ENCODE data around the gene S100A14.
A peak's percentile ranks its signal among the peaks of the same experiment; 100 is the strongest.

The S100A14 gene

GRCh38 chr1:153626904-153627714, 11.0 kb upstream of the S100A14 start, which contains the start of gene S100A13:
TSS of gene S100A13 (minus strand) at chr1:153627505. CDS start at chr1:153626472, 1,033 bp downstream.
- Histone ChIP-seq H3K4me1 (ENCODE audit: low read length) (peaks cover 34% of the 10 kb centered on the region), H3K27me3 (ENCODE audit: low read depth, low read length) (no peaks in the 10 kb centered on the region), H2AFZ (ENCODE audit: low read depth, low read length) (peak within 1 kb of the TSS; percentile 49), H3K9me3 (ENCODE audit: insufficient read depth, low read length) (no peaks in the 10 kb centered on the region), H3K36me3 (replicated peaks; ENCODE audit: low read depth, low read length) (peaks cover 4% of the 10 kb centered on the region), H3K4me2 (ENCODE audit: low read length) (peak within 1 kb of the TSS; percentile 81), H3K9ac (ENCODE audit: low read length) (peak within 1 kb of the TSS; percentile 69), H3K4me3 (ENCODE audit: low read length) (peak within 1 kb of the TSS; percentile 75), H3K27ac (ENCODE audit: low read length) (peak within 1 kb of the TSS; percentile 5; the same call in 1 of the 2 replicates), H3K79me2 (ENCODE audit: low read length) (no peaks in the 10 kb centered on the region), H4K20me1 (ENCODE audit: insufficient read depth, low read length) (no peaks in the 10 kb centered on the region)
- TF ChIP-seq, protein P1, sequence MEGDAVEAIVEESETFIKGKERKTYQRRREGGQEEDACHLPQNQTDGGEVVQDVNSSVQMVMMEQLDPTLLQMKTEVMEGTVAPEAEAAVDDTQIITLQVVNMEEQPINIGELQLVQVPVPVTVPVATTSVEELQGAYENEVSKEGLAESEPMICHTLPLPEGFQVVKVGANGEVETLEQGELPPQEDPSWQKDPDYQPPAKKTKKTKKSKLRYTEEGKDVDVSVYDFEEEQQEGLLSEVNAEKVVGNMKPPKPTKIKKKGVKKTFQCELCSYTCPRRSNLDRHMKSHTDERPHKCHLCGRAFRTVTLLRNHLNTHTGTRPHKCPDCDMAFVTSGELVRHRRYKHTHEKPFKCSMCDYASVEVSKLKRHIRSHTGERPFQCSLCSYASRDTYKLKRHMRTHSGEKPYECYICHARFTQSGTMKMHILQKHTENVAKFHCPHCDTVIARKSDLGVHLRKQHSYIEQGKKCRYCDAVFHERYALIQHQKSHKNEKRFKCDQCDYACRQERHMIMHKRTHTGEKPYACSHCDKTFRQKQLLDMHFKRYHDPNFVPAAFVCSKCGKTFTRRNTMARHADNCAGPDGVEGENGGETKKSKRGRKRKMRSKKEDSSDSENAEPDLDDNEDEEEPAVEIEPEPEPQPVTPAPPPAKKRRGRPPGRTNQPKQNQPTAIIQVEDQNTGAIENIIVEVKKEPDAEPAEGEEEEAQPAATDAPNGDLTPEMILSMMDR (IDR thresholded peaks at IDR 0.05; ENCODE audit: low read depth, low read length), result 0 out of 2 replicates have a peak, but pooled peaks have one; percentile 96
- no peak for TF ChIP-seq EZH2phosphoT487 (IDR thresholded peaks at IDR 0.05; ENCODE audit: low read depth)

GRCh38 chr1:153626477-153626903, 10.4 kb upstream of the S100A14 start:
- Histone ChIP-seq H3K9ac (ENCODE audit: low read length) (peak overlapping the region; percentile 69), H3K79me2 (ENCODE audit: low read length) (no peaks in the 10 kb centered on the region), H3K27me3 (ENCODE audit: low read depth, low read length) (no peaks in the 10 kb centered on the region), H3K4me2 (ENCODE audit: low read length) (peak overlapping the region; percentile 81), H4K20me1 (ENCODE audit: insufficient read depth, low read length) (no peaks in the 10 kb centered on the region), H3K4me1 (ENCODE audit: low read length) (peaks cover 34% of the 10 kb centered on the region), H3K36me3 (replicated peaks; ENCODE audit: low read depth, low read length) (peaks cover 4% of the 10 kb centered on the region), H3K27ac (ENCODE audit: low read length) (no peak overlapping the region), H2AFZ (ENCODE audit: low read depth, low read length) (no peak overlapping the region), H3K9me3 (ENCODE audit: insufficient read depth, low read length) (no peaks in the 10 kb centered on the region), H3K4me3 (ENCODE audit: low read length) (peak overlapping the region; percentile 75)
- no peak for TF ChIP-seq EZH2phosphoT487 (IDR thresholded peaks at IDR 0.05; ENCODE audit: low read depth)
- TF ChIP-seq, protein P1 (IDR thresholded peaks at IDR 0.05; ENCODE audit: low read depth, low read length), result no peak

DNA sequence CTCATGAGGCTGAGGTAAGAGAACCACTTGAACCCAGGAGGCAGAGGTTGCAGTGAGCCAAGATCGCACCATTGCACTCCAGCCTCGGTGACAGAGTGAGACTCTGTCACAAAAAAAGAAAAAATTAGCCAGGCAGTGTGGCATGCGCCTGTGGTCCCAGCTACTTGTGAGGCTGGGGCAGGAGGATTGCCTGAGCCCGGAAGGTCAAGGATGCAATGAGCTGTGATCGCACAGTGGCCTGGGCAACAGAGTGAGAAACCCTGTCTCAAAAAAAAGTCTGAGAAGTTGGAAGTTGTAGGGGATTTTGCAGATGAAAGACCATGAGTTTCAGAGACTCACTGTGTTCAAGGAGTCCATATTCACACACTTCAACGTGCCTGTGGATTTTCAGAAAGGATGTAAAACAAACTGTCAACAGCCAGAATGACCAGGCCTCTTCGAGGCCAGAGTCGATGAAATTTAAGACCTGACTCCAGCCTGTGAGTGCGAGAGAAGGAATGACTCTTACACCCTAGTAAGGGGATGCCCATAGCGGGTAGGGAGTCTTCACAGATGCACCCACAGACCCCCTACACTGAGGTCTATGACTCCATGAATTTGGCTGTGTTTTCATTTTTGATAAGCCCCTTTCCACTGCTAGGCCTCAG, 9.0 kb upstream of the S100A14 start:
- Histone ChIP-seq H2AFZ (ENCODE audit: low read depth, low read length) (no peak overlapping the region), H3K79me2 (ENCODE audit: low read length) (no peaks in the 10 kb centered on the region), H3K4me3 (ENCODE audit: low read length) (no peak overlapping the region), H3K27me3 (ENCODE audit: low read depth, low read length) (no peaks in the 10 kb centered on the region), H3K9me3 (ENCODE audit: insufficient read depth, low read length) (no peaks in the 10 kb centered on the region), H3K36me3 (replicated peaks; ENCODE audit: low read depth, low read length) (peaks cover 8% of the 10 kb centered on the region), H3K4me2 (ENCODE audit: low read length) (no peak overlapping the region), H3K27ac (ENCODE audit: low read length) (no peak overlapping the region), H3K4me1 (ENCODE audit: low read length) (peaks cover 34% of the 10 kb centered on the region), H4K20me1 (ENCODE audit: insufficient read depth, low read length) (no peaks in the 10 kb centered on the region), H3K9ac (ENCODE audit: low read length) (no peak overlapping the region)
- no peak for TF ChIP-seq EZH2phosphoT487 (IDR thresholded peaks at IDR 0.05; ENCODE audit: low read depth)
- TF ChIP-seq, protein P1 (IDR thresholded peaks at IDR 0.05; ENCODE audit: low read depth, low read length), result no peak

GRCh38 chr1:153623101-153623500, 7.0 kb upstream of the S100A14 start:
- TF ChIP-seq, protein P1 (IDR thresholded peaks at IDR 0.05; ENCODE audit: low read depth, low read length), result no peak
- TF ChIP-seq EZH2phosphoT487 (IDR thresholded peaks at IDR 0.05; ENCODE audit: low read depth), result no peak
- H3K9me3 ChIP-seq (ENCODE audit: insufficient read depth, low read length), result no peaks in the 10 kb centered on the region
- no peak overlapping the region for H3K9ac ChIP-seq (ENCODE audit: low read length)
- no peaks in the 10 kb centered on the region for H3K27me3 ChIP-seq (ENCODE audit: low read depth, low read length)
- no peak overlapping the region for H2AFZ ChIP-seq (ENCODE audit: low read depth, low read length)
- no peak overlapping the region for H3K27ac ChIP-seq (ENCODE audit: low read length)
- peaks cover 34% of the 10 kb centered on the region for H3K4me1 ChIP-seq (ENCODE audit: low read length)
- H4K20me1 ChIP-seq (ENCODE audit: insufficient read depth, low read length), result no peaks in the 10 kb centered on the region
- H3K4me3 ChIP-seq (ENCODE audit: low read length), result no peak overlapping the region
- peak overlapping the region; percentile 19 for H3K4me2 ChIP-seq (ENCODE audit: low read length)
- no peaks in the 10 kb centered on the region for H3K79me2 ChIP-seq (ENCODE audit: low read length)
- peaks cover 16% of the 10 kb centered on the region for H3K36me3 ChIP-seq (replicated peaks; ENCODE audit: low read depth, low read length)
